Fibroblast of skin of back (primary cell): ENCODE data around the gene PSAT1.
A peak's percentile ranks its signal among the peaks of the same experiment; 100 is the strongest.

ENCODE experiments used
- DNase-seq: peaks from one replicate; pipeline ENCODE4 v3.0.0-alpha.2; 2013

The PSAT1 gene

GRCh38 chr9:78319197-78320029, 22.5 kb downstream of the PSAT1 start:
- no peak for DNase-seq

GRCh38 chr9:78320030-78320693, 23.2 kb downstream of the PSAT1 start:
- DNase-seq = no peak

- no peak for DNase-seq
These were observed 24.1 kb downstream of the PSAT1 start for GRCh38 chr9:78320875-78321496.

GRCh38 chr9:78321505-78321904, 24.6 kb downstream of the PSAT1 start:
- DNase-seq = no peak

- no peak for DNase-seq
These were observed 27.2 kb downstream of the PSAT1 start for GRCh38 chr9:78324068-78324650.

- no peak for DNase-seq
These were observed 27.8 kb downstream of the PSAT1 start for GRCh38 chr9:78324682-78325081.

GRCh38 chr9:78325343-78325742, 28.4 kb downstream of the PSAT1 start:
- peak; percentile 23 for DNase-seq

GRCh38 chr9:78325846-78326360, 29.0 kb downstream of the PSAT1 start:
- no peak for DNase-seq

GRCh38 chr9:78326564-78326963, 29.6 kb downstream of the PSAT1 start:
- no peak for DNase-seq

GRCh38 chr9:78332381-78332780, 35.5 kb downstream of the PSAT1 start:
- DNase-seq = no peak

- DNase-seq = no peak
These were observed 51.9 kb downstream of the PSAT1 start for GRCh38 chr9:78348848-78349247.

GRCh38 chr9:78351816-78352215, 54.9 kb downstream of the PSAT1 start:
- DNase-seq = no peak

GRCh38 chr9:78354324-78354973, 57.5 kb downstream of the PSAT1 start:
- no peak for DNase-seq

- DNase-seq = no peak
These were observed 58.1 kb downstream of the PSAT1 start for GRCh38 chr9:78354989-78355388.

- DNase-seq = no peak
These were observed 59.7 kb downstream of the PSAT1 start for GRCh38 chr9:78356634-78357033.

- no peak for DNase-seq
These were observed 60.4 kb downstream of the PSAT1 start for GRCh38 chr9:78357165-78357873.

GRCh38 chr9:78358329-78359051, 61.6 kb downstream of the PSAT1 start:
- DNase-seq = no peak

- DNase-seq = peak; percentile 26
These were observed 66.3 kb downstream of the PSAT1 start for GRCh38 chr9:78363221-78363620.

- DNase-seq = peak; percentile 30
These were observed 69.1 kb downstream of the PSAT1 start for GRCh38 chr9:78365748-78366697.

- DNase-seq = no peak
These were observed 69.9 kb downstream of the PSAT1 start for GRCh38 chr9:78366827-78367226.
